ENCODE results near the gene ZNF678.

DNA sequence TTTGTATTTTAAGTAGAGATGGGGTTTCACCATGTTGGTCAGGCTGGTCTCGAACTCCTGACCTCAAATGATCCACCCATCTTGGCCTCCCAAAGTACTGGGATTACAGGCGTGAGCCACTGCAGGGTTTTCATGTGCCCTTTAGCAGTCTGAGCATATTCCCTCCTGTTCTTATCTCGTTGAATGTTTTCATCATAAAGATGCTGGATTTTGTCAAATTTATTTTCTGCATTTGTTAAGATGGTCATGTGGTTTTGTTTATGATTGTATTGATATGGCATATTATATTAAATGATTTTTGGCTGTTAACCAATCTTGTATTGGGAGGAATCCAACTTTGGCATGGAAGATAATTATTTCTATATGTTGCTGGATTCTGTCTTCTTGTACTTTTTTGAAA lies 163.0 kb downstream of the ZNF678 start:
- TF ChIP-seq EZH2 (IDR thresholded peaks at IDR 0.05; ENCODE audit: insufficient read depth, poor library complexity, severe bottlenecking) (no peak), EZH2phosphoT487 (IDR thresholded peaks at IDR 0.05; ENCODE audit: insufficient read depth, low read depth) (no peak)

Data from GM23248 (cell line).